Measurements from ENCODE around the gene INPP4B.

- TF ChIP-seq CTCF (IDR thresholded peaks at IDR 0.05 in 2 of 3, conservative IDR thresholded peaks at IDR 0.05 in 1 of 3; ENCODE audit: borderline replicate concordance in 1 of 3, insufficient read depth in 1 of 3, low read depth in 2 of 3, low read length in 2 of 3) (no peak), EGR1 (IDR thresholded peaks at IDR 0.05; ENCODE audit: low read depth) (no peak), POLR2AphosphoS5 (IDR thresholded peaks at IDR 0.05; ENCODE audit: low read depth, low read length) (no peak), ZBTB33 (IDR thresholded peaks at IDR 0.05; ENCODE audit: extremely low read depth, insufficient replicate concordance, low read length) (no peak)
Measured at GRCh38 chr4:142128529-142128928, 717.6 kb downstream of the INPP4B start.
